ENCODE results near the gene ZNF664.

ZNF664 gene

GRCh38 chr12:124021007-124021406 is 48.0 kb downstream of the ZNF664 start:
- H3K4me3 Mint-ChIP-seq: no peak overlapping the region
- H3K4me1 Mint-ChIP-seq: peaks cover 41% of the 10 kb centered on the region
- no peaks in the 10 kb centered on the region for H3K9me3 Mint-ChIP-seq
- peaks cover 4% of the 10 kb centered on the region for H3K36me3 Mint-ChIP-seq (ENCODE audit: low read depth)
- H3K27me3 Mint-ChIP-seq (ENCODE audit: low read depth): no peaks in the 10 kb centered on the region
- TF ChIP-seq, protein P1, sequence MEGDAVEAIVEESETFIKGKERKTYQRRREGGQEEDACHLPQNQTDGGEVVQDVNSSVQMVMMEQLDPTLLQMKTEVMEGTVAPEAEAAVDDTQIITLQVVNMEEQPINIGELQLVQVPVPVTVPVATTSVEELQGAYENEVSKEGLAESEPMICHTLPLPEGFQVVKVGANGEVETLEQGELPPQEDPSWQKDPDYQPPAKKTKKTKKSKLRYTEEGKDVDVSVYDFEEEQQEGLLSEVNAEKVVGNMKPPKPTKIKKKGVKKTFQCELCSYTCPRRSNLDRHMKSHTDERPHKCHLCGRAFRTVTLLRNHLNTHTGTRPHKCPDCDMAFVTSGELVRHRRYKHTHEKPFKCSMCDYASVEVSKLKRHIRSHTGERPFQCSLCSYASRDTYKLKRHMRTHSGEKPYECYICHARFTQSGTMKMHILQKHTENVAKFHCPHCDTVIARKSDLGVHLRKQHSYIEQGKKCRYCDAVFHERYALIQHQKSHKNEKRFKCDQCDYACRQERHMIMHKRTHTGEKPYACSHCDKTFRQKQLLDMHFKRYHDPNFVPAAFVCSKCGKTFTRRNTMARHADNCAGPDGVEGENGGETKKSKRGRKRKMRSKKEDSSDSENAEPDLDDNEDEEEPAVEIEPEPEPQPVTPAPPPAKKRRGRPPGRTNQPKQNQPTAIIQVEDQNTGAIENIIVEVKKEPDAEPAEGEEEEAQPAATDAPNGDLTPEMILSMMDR (IDR thresholded peaks at IDR 0.05; ENCODE audit: unreplicated experiment in 3 of 3): no peak
- H3K27ac Mint-ChIP-seq: peak overlapping the region; percentile 59 to 89 (median 66)

DNA sequence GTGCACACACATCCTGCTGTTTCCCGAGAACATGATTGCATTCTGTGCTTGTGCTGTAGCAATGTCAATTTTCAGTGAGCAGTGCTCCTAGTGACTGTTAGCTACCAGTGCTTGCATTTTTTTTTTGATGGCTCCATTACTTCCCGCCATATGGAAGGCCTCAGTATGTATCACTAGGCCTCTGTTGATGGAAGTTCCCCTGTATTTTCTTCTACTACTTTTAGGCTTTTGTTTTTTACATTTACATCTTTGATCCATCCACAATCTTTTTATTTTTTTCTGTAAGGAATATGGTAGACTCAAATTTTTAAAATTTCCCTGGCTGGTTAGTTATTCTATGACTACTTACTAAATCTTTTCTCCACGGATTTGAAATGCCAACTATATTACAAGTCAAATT is 49.1 kb downstream of the ZNF664 start:
- no peak overlapping the region for H3K4me3 Mint-ChIP-seq
- peaks cover 40% of the 10 kb centered on the region for H3K4me1 Mint-ChIP-seq
- H3K36me3 Mint-ChIP-seq (ENCODE audit: low read depth): no peaks in the 10 kb centered on the region
- no peaks in the 10 kb centered on the region for H3K9me3 Mint-ChIP-seq
- TF ChIP-seq, protein P1 (IDR thresholded peaks at IDR 0.05; ENCODE audit: unreplicated experiment in 3 of 3): no peak
- H3K27me3 Mint-ChIP-seq (ENCODE audit: low read depth): no peaks in the 10 kb centered on the region
- H3K27ac Mint-ChIP-seq: no peak overlapping the region

DNA sequence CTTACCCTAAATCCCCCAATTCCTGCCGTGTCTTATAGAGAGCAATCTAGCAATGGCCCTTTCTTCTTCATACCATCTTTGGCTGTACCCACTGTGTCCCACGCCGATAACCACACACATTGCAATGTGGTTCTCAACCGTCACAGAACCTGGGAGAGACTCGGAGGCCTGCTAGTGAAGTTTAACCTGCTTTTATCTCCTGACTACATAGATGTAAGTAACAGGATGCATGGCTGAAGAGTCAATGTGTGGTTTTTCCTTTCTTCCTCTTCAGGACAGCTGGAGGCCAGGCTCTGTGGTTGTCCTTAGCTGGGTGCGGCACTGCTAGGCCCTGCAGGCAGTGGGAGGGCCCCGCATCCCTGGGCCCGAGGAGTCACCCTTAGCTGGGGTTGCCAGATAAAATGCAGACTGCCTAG is 51.3 kb downstream of the ZNF664 start:
- H3K4me3 Mint-ChIP-seq: no peak overlapping the region
- H3K27ac Mint-ChIP-seq: no peak overlapping the region

GRCh38 chr12:124024776-124025175 is 51.8 kb downstream of the ZNF664 start:
- H3K4me1 Mint-ChIP-seq: peaks cover 30% of the 10 kb centered on the region
- TF ChIP-seq, protein P1 (IDR thresholded peaks at IDR 0.05; ENCODE audit: unreplicated experiment in 3 of 3): no peak

More for the DNA sequence above, 51.3 kb downstream of the ZNF664 start:
- Mint-ChIP-seq H3K27me3 (ENCODE audit: low read depth) (no peaks in the 10 kb centered on the region), H3K36me3 (ENCODE audit: low read depth) (peaks cover 3% of the 10 kb centered on the region), H3K9me3 (no peaks in the 10 kb centered on the region), H3K4me1 (peaks cover 35% of the 10 kb centered on the region)
- TF ChIP-seq, protein P1 (IDR thresholded peaks at IDR 0.05; ENCODE audit: unreplicated experiment in 3 of 3): no peak

DNA sequence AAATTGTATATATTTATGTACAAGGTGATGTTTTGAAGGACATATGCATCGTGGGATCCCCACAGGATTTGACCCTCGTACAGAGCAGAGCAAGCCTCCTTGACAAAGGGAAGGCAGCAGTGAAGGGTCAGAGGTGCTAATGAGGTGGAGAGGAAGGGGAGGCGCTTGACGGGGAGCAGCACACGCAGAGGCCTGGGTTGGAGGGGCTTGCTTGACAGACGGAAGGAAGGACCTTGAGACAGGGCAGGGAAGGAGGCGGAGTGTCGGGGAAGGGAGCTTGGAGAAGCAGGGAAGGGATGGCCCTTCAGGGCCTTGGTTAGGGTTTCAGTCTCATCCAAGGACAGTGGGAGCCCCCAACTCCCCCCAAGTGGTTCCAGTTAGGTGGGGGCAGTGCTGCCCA is 52.6 kb downstream of the ZNF664 start:
- Mint-ChIP-seq H3K27ac (no peak overlapping the region), H3K36me3 (ENCODE audit: low read depth) (peaks cover 3% of the 10 kb centered on the region)
- TF ChIP-seq, protein P1 (IDR thresholded peaks at IDR 0.05; ENCODE audit: unreplicated experiment in 3 of 3): no peak

More at GRCh38 chr12:124024776-124025175, 51.8 kb downstream of the ZNF664 start:
- no peaks in the 10 kb centered on the region for H3K9me3 Mint-ChIP-seq
- H3K4me3 Mint-ChIP-seq: no peak overlapping the region
- no peak overlapping the region for H3K27ac Mint-ChIP-seq
- H3K27me3 Mint-ChIP-seq (ENCODE audit: low read depth): no peaks in the 10 kb centered on the region
- peaks cover 3% of the 10 kb centered on the region for H3K36me3 Mint-ChIP-seq (ENCODE audit: low read depth)

More for the DNA sequence above, 52.6 kb downstream of the ZNF664 start:
- no peaks in the 10 kb centered on the region for H3K27me3 Mint-ChIP-seq (ENCODE audit: low read depth)
- peaks cover 28% of the 10 kb centered on the region for H3K4me1 Mint-ChIP-seq
- no peaks in the 10 kb centered on the region for H3K9me3 Mint-ChIP-seq
- no peak overlapping the region for H3K4me3 Mint-ChIP-seq

Measured in nephron (organoid).